ENCODE data around the gene MTG2.

MTG2 gene

GRCh38 chr20:62163986-62164762, 18.7 kb upstream of the MTG2 start:
- DNase-seq = no peak

GRCh38 chr20:62164879-62165761, 17.7 kb upstream of the MTG2 start:
- DNase-seq = no peak

DNA sequence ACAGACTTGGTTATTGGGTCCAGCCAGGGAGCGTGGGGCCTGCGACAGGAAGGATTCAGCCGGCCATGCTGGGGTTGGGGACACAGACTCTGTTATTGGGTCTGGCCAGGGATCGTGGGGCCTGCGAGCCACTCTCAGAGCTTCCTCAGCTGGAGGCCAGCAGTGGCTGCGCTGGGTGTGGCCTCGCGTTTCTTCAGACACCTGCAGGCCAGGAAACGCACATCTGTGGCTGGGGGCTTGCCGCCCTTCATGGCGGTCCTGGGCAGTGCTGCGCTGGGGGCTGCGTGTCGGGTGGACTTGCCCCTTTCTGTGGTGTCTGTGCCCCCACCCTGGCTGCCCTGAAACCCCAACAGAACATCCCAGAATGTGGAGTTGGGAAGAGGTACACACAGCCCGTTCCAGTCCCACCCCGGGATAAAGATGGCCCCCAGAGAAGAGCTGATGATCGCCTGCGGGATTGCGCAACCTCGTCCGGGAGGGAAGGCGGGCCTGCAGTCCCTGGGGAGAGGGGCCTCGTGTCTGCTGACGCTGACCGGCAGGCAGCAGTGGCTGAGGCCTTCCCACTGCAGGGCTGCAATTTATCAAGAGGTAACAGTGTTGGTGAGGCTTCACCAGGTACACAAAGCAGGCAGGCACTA, 16.9 kb upstream of the MTG2 start:
- no peak for DNase-seq

DNA sequence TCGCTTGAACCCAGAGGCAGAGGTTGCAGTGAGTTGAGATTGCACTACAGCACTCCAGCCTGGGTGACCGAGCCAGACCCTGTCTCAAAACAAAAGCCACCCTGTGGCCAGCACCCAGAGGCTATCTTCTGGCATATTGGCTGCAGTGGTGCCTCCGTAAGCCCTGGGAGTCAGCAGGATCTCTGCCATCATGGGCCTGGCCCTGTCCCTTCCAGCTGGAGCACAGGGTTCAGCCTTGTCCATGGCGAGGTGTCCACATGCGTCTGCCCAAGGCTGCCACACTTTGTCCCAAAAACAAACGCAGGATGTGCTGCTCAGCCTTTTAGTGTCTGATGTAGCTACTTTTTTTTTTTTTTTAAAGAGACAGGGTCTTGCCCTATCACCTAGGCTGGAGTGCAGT, 15.4 kb upstream of the MTG2 start:
- no peak for DNase-seq

GRCh38 chr20:62168061-62168460, 14.8 kb upstream of the MTG2 start:
- DNase-seq = no peak

DNA sequence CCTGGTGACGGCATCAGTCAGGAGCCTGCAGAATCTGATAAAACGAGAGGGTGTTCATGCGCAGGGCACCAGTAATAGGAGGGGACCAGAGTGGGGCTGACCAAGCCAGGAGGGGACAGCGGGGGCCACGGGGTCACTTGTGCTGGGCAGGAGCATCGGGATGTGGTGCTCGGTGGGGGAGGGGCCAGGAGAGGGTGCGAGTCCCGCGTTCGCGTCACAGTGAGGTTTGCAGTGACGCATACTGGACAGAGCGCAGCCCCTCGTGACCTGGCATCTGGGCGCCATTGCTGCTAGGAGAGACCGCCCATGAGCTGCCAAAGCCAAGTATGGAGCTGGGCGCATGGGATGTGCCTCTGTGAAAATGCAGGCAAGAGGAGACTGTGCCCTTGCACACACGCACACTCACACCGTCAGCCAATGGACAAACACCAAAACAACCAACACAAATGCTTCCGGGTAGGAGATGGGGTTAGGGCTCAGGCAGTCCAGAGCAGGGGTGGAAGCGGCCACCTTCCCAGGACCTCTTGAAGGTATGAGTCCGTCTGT, 13.9 kb upstream of the MTG2 start:
- DNase-seq = no peak

DNA sequence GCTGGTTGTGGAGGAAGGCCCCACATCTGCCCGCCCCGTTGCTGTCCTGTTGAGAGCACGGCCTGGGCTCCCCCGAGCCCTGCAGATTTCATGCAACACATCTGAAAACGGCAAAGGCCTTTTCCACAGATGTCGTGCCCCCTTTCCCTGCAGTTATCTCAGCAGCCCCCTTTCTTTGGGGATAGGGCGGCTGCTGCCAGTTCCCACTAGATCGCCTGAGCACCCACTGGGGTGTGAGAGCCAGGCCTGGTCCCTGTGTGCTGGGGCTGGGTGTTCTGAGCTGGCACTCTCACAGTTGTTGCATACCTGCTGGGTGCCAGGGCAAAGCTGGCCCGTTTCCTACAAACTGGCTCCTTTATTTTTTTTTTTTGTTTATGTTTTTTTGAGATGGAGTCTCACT, 12.3 kb upstream of the MTG2 start:
- DNase-seq = no peak

GRCh38 chr20:62171245-62171644, 11.6 kb upstream of the MTG2 start:
- no peak for DNase-seq

- DNase-seq = no peak
Measured at GRCh38 chr20:62172666-62173065, 10.2 kb upstream of the MTG2 start.

DNA sequence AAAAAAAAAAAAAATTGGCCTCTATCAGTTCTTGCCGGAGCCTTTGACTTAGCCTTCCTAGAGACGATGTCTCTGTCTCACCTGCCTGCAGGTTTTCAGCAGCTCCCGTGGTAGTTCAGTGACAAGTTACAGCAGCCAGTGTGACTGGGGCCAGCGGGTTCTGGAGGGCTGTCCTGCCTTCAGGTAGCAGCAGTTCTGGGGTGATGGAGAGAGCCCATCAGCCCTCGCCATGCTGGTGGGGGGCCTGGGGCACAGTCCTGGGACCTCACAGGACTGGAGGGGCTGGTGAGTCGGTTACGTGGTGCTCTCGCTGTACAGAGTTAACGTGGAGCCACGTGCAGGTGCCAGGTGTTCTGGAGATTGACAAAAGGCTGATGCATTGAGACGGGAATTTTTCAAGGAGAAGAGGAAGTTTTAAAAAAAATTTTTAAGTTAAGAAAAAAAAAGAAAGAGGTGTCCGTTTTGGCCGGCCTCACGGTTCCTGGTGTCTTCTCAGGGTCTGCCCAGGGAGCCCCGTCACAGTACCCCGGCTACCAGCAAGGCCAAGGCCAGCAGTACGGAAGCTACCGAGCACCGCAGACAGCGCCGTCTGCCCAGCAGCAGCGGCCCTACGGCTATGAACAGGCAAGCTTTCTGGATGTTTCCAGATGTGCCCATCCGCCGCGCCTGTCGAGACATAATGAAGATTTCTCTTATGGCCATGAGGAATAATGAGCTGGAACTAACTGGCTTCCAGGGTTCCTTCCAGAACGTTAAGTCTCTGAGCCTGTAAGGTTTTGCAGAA, 8.6 kb upstream of the MTG2 start:
- DNase-seq = no peak

DNA sequence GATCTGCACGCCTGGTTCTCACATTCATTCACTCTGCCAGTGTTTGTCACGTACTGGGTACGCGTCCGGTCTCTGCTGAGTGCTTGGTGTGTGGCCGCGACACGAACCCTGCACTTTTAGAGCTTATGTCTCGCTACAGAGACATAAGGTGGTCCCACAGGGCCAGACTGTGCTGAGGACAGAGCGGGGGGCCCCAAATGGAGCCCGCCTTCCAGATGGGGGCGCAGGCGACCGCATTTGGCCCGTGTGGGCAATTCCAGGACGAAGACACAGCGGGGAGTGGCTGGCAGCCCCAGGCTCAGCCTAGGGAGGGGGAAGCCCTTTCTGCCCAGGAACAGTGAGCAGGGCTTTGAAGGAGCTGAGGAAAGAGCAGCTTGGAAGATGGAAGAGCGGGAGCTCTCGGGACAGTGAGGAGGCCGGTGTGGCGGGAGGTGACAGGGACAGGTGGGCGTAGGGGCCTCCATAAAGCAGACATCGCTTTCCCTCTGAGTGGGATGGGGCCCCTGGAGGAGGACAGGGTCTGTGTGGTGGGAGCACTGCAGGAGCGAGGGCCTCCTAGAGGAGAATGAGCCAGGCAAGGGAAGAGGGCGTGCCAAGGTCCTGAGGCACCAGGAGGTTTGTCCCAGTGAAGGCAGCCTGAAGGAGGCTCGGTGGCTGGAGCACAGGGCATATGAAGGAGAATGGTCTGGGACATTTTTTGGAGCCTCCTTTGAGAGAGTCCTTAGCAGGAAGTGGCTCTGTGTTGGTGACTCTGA, 7.8 kb upstream of the MTG2 start:
- DNase-seq = no peak

DNA sequence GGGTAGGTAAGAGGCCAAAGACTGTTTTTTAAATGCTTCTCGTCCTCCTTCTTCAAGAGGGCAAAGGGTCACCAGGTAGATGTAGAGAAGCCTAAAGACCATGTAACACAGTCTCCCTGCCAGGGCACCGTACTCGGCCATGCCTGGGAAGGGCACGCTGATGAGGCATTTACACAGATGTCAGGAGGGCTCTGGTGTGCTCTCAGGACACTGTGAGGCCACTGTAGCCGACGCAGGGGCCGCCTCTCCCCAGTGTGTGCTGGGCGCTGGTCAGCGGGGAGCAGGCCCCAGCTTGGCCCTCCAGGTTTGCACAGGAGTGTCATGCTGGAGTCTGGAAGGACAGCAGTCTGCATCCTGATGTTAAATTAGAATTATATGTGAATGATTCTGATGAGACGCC, 7.1 kb upstream of the MTG2 start:
- DNase-seq = no peak

GRCh38 chr20:62176866-62177265, 6.0 kb upstream of the MTG2 start:
- DNase-seq = no peak

GRCh38 chr20:62177307-62177706, 5.5 kb upstream of the MTG2 start:
- DNase-seq = no peak

GRCh38 chr20:62178316-62179161, 4.3 kb upstream of the MTG2 start:
- no peak for DNase-seq

GRCh38 chr20:62179162-62179504, 3.7 kb upstream of the MTG2 start:
- no peak for DNase-seq

- no peak for DNase-seq
Measured at GRCh38 chr20:62181808-62182207, 1.0 kb upstream of the MTG2 start.

DNA sequence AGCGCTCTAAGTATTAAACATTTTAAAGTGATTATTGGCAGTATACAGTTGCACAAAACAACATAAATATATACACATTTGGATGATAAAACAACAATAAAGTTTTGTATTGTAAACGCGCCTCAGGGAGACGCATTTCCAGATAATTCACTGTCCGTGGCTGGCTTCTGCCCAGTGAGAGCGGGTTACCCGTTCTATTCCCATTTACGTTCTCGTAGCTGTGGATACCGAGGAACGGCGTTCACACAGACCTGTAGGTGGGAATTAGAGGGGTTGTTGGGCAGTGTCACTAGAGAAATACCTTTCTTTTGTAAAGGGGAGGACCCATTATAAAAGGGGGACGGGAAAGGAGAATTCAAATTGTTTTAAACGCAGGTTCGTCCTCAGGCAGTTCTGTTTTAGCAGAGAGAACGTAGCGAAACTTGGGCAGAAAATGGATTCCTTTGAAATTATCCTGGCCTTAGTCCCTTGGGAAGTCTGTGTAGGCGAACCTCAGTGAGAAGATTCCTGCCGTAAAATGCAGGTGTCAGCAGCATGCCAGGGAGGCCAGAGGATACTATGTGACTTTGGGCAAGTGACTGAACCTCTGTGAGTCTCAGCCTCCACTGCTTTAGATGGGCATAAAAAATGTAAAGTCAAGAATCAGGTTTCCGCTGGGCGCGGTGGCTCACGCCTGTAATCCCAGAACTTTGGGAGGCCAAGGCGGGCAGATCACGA, 756 bp downstream of the MTG2 start:
- DNase-seq = no peak

DNA sequence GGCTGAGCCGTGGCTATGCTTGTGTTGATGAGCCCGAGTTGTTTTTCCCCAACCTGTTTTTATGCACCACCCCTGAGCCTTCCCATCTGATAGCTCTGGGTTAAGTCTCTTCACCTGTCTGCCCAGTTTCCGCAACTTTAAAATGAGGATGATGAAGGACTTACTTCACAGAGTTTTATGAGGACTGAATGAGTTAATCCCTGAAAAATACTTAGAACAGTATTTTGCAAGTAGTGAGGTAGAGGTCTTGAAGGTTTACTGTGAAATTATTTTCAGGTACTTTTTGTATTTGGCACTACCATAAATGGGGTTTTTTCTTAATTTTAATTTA, 3.2 kb downstream of the MTG2 start:
- no peak for DNase-seq
